ENCODE data around the gene RALGPS2.

DNA sequence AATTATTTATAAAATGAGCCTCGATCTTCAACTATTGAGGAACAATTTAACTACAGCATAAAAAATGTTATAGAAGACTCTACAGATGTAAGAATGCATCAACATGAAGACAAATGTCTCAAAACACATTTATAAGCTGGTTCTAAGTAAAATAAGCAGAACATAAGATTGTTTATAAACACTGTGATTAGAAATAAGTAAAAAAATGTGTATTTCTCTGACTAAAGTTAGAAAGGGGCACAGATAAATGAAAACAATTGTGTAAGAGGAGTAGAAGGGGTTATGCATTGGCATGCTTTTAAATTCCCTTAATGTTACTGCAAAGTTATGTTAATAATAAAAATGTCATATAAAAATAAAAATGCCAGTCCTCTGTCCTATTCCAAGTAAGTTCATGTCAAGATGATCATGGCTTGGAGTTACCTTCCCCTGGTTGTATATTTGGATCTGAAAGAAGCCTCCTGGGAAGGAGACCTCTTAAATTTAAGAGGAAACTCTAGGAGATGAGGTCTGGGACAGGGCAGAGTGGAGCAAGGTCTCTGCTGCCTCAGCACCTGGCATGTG is 230.4 kb downstream of the RALGPS2 start:
- TF ChIP-seq POLR2AphosphoS5 (IDR thresholded peaks at IDR 0.05): no peak
- TF ChIP-seq POLR2A (IDR thresholded peaks at IDR 0.05): no peak
